NOMO-1 treated with dmso at 0.1 percent for 144 hours (cell line): ENCODE data around the gene CCDC51.

ENCODE experiments used
- DNase-seq: peaks from one replicate; lab custom pipeline; 2025; ENCODE audit not compliant: unreplicated experiment; lab: John Stamatoyannopoulos, UW

The CCDC51 gene

DNA sequence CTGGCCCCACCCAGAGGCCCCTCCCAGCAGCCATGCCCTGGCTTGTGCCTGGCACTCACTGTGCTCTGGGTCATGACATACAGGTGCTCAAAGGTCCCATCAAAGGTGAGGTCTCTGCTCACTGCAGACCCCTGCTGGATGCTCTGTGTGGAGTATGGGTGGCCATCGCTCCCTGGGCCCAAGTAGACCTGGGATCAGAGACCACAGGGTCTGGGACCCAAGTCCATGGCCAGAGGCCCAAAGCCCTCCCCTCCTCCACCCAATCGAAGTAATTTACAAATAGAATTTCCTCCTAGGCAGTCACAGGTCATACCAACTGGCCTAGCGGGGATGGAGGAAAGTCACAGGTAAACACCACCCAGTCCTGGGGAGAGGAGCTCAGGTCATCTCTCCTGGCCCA is 17.6 kb downstream of the CCDC51 start:
- DNase-seq: no peak

DNA sequence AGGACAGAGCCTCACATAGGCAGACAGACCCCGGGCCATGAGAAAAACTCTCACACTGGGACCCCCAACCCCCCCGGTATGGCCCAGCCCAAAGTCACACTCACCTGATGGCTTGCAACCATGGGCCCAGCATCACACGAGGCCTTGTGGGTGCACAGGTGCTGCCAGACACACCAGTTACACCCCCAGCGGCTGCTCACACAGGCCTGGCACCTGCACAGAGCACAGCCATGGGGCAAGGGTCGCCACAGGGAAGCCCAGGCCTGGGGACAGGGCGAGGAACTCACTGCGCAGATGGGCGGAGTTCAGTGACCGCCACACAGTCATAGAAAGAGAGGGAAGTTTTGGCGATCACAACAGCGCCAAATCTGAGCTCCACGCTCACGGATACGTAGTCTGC is 19.4 kb downstream of the CCDC51 start:
- DNase-seq: no peak

DNA sequence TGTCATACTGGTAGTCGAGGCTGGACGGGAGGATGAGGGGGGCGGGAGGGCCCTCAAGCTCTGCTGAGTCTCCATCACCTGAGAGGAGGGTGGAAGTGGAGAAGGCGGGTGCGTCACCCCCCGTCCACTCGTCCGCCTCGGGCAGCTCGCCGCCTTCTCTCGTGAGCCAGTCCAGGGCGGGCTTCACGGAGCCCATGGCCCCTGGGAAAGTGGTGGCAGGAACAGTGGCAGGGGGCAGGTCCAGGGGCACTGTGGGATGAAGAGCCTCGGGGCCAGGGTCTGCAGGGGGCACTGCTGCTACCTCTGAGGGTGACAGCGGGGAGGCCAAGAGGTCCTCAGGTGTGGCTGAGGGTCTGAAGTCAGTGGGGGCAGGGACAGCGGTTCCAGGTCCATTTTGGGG is 20.3 kb downstream of the CCDC51 start:
- no peak for DNase-seq

DNA sequence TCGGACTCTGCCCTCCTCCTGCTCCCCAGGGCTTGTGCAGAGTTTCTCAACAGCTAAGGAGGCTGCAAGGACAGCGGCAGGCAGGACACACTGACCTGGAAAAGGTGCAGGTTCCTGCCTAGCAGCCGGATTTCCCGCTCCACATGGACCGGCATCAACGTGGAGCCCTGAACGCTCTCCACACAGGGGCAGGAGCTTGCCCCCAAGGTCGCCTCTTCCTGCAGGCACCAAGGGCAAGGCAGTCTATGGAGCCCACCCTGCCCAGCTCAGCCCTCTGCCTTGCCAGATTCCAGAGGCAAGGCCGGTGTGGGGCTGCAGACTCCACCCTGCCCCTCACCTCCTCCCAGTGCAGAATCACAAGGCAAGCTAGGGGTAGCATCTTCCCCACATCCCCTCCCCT is 20.8 kb downstream of the CCDC51 start:
- DNase-seq: no peak

DNA sequence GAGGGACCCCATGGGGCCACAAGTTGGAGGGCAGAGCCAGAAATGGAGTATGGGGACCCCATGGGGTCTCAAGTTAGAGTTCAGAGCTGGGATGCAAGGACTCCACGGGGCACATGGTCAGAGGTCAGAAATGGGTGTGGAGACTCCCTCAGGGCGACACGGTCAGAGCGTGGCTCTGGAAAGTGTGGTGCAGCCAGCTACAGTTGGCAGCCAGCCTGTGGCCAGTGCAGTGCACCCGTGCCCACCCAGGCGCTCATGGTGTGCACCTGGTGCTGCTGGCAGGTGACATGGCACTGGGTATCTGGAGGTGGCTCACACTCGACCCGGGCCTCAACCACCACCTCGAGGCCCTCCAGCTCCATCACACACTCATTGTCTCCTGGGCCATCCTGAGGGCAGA is 21.3 kb downstream of the CCDC51 start:
- DNase-seq: no peak

DNA sequence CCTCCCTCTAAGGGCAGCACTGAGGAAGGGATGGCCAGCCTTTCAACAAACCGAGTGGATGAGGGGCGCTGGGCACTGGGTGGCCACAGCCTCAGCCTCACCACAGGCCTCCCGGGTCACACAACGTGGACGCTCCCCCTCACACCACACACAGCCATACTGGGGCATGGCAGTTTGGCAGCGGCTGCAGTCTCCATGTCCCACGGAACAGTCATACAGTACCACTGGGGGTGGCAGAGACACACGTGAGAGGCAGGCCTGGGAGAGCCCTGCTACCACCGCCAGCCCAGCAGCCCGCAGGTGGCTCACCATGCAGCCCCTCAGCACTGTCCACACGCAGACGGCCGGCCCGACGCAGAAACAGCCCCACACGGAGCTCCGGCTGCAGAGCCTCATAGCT is 21.8 kb downstream of the CCDC51 start:
- DNase-seq: no peak

DNA sequence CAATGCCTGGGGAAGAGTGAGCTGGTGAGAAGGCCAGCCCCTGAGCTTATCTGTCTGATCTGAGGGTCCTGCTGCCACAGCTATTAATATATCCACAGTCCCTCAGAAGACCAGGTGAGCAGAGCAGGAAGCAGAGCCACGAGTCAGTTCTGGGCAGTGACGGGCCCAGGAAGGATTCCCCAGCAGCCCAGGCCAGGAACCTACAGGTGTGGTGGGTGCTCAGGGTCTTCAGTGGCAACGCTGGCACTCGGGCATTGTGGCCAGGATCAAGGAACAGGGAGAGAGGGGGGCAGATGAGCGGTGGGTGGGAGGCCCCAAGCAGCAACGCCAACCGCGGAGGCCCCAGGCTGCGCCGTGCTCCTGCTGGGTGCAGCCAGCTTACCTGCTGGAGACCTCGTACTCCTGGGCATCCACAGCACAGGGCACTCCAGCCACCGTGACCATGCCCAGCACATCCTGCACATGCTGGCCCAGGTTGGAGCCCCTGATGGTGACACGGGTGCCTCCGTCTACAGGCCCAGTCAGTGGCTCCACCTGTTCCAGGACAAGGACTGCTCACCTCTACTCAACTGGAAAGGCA is 22.3 kb downstream of the CCDC51 start:
- no peak for DNase-seq

DNA sequence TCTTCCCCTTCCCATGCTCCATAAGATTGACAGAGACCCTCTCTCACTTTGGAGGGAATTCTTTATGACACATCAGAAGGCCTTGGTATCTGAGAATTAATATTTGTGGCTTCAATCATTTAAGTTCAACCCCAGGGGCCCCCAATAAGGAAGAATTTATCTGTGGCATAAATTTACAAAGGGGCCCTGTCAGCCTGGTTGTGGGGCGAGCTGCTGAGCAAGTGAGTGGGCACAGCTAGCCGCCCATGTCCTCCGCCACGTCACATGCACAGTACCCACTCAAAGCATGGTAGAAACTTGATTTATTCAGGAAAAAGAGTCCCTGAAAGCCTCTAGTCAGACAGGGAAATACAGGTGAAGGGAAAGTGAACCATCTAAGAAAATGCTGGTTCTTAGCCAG is 23.4 kb downstream of the CCDC51 start:
- DNase-seq: no peak

DNA sequence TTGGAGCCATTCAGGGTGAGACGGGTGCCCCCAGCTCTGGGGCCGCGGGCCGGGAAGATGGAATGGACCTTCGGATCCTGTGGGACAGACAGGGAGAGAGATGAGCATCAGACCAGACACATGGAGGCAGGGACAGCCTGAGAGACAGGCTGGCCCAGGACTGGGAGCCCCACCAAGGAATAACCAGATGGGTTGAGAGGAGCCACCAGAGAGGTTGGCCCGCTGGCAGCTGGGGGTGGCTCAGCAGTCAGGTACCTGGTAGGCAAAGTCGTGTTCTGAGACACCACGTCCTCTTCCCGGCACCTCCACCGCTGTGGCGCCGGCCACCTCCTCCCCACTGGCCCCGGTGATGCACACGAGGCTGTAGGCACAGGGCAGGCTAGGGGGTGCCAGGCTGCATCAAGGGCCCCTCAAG is 23.8 kb downstream of the CCDC51 start:
- no peak for DNase-seq

DNA sequence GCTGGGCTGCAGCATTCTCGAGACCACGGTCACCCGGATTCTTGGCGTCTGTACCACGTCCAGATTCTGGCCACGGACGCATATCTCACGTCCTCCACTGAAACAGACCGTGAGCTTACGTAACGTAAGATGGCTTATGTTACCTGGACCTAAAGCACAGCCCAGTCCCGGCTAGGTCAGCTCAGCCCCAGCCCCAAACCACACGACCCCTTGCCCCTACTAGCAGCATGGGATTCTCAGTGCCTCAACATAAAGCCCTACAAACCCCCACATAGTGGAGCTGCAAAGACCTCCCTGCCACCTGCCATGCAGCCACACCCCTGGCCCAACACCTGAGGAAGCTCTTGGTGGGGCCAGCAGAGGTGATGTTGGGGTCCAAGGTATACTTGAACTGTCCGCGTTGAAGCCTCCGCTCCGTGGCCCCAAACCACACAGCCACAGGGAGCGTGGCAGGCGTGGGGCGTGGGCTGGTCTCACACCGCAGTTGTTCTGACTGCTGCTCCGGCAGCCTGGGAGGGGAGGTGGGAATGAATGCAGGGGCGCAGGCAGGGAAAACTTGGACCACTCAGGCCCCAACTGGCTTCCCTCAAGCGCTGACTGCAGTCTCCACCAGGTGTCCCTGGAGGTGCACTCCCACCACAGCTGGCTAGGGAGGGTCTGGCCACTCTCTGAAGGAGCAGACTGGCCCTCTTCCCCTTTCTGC is 24.5 kb downstream of the CCDC51 start:
- DNase-seq: no peak

DNA sequence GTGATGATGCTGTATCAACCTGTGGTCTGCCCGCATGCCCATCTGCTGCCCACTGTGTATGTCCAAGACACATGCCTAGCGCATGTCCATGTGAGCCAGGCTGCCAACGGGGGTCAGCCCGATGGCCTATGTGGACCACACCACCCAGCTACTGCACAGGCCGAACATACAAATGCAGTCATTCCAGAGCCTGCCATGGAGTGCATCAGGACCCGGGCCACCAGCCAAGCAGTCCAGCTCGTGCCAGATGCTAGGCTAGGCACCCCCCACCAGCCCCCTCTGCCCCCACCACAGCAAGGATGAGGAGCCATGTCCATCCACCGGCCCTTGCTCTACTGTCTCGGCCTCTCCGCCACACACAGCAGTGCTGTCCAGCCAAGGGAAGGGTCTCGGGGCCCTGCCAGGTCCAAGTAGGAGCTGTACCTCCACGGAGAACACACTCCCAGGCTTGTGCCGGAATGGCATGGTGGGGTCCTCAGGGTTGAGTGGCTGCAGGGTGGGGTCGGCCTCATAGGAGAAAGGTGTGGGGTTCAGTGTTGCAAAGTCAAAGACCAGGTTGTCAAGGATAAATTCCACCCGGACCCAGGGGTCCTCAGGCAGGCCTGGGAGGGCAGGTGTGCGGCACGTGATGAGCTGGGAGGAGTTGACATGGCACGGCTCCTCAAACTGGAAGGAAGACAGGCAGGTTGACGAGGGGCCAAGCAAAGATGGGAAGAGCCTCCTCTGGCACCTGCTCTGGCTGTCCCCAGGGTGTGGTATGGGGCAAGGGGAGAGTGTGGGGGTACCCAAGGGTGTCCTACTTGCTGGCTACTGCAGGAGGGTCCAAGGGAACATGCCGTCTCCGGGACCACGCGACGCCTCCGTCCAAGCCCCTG is 25.3 kb downstream of the CCDC51 start:
- no peak for DNase-seq

DNA sequence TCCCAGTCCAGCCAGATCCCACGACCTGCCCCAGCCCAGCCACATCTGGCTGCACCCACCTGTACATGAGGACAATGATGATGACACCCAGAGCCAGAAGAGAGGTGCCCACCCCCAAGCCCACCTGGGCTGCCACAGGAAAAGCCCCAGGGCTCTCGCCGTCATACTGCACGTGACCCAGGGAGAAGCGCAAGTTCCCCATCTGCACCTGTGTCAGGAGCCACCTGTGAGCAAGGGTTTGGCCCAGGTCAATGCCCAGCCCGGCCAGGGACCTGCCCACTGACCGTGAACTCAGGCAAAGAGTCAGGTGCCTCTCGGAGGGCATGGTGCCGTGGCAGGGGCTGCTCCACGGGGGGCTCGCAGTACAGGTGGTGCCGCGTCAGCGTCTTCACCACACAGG is 26.3 kb downstream of the CCDC51 start:
- DNase-seq: no peak

DNA sequence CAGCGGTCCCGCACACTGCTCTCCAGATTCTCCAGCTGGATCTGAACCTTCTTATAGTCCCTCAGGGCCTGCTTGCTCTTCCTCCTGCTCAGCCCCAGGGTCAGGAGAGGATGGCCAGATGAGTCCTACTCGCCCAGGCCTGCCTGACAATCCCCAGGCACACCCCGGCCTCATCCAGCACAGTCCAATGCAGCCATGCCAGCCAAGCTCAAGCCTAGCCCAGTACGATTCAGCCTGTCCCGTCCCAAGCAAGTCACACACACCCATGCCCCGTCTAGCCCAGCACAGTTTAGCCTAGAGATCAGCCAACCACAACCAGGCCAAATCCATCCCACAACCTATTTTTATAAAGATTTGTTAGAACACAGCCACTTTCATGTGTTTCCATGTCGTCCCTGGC is 26.8 kb downstream of the CCDC51 start:
- no peak for DNase-seq

DNA sequence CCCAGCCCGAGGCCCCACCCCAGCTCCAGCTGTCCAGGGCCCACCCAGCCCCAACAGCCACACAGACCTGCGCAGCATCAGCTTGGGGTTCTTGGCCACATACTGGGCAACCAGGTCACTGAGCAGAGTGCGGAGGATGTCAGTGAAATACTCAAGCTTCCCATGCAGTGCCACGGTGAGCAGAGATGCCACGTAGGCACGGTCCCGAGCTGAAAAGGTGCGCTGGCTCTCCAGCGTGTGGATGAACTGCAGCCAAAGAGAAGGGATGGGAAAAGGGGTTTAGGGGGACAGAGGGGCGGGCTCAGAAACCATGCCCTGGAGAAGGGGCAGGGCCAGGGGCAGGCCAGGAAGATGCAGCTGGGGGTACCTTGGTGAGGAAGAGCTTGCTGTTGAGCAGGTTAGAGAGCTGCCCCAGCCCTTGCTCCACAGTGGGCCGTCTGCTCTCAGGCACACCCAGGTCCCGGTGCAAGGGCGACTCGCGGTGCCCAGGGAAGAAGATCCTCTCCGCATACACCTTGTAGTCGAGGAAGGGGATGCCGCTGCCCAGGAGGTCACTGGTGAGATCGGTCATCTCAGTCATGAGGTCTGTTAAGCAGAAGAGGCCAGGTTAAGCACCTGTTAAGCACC is 27.4 kb downstream of the CCDC51 start:
- DNase-seq: no peak

DNA sequence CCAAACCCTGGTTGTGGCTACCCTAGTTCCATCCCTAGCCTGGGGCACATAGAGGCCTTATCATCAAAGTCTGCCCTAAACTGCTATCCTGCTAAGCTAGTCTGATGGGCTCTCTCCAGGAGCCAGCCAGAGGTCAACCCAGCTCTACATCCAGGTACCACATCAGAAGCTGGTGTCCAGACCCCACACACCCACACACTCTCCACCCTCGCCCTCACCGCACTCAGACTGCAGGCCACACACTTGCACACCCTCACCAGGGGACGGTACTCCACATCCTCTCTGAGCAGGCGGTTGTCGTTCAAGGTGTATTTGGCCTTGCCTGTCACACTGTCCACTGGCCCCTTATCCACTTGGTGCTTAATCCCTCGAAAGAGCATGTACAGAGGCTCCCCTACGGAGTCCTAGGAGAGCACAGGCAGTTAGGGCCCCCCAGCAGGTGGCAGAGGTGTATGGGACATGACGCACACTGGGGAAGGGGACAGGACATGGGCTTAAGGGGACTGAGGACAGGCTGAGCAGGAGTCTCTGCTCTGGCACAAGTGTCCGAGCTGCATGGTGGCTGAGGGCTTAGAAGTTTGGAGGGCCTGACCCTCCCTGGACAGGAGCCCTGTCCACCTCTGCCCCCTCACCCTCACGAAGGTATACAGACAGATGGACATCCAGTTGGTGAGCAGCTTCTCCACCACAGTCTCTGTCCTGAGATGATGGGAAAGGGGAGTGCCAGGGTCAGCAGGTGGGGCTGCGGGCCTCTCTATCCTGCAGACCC is 28.1 kb downstream of the CCDC51 start:
- DNase-seq: no peak

DNA sequence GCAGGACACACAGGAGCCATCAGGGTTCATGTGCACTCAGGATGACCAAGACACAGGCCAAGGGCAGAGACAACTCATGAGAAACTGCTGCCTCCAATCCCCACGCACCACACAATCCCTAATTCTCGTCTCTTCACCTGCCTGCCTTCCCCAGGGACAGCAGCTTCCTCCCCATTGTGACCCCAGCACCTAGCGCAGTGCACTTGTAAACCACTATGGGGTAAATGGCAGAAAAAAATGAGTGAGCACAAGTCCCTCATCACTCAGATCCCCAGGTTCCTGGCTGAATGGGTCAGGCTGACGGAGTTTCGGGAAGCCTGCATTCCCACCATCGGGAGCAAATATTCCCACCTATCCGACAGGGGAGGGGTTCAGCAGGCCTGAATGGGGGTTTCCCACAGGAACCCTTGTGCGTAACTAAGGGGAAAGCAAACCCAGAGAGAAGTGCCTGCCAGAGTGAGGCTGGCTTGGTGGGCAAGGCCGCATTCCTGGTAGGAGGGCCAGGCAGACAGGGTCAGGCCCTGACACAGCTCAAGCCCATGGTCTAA is 28.8 kb downstream of the CCDC51 start:
- no peak for DNase-seq

DNA sequence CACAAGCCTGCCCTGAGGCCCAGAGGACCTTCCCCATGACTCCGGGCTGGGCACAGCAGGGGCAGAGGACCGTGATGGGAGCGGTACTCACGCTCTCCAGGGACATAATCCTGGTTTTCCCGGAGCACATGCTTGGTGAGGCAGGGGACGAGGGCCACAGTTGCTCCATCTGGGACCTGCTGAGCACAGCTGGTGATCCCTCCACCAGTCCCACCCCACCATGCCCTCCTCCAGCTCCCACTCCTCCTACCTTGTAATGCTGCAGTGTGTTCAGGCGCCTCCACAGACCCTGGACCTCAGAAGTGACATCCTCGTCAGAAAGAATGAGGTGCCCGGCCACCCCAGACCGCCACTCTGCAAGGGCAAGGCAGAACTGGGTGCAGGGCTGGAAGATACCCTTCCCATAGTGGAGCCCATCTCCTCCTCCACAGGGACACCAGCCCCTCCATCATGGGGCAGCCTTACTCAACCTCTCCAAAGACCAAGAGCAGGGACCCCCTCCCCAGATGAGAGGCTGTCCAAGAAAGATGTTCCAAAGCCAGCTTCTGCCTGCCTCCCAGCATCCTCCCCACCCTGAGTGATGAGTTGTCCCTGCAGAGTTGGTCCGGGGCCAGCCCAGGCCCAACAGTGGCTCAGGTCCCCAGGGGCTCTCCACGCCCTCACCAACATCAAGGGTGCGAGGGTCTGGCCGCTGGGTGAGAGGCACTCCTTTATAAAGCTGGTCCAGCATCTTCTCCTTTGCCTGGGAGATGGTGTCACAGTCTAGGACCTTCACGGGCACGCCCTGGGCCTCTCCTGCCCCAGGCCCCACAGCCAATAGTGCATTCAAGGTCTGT is 29.5 kb downstream of the CCDC51 start:
- DNase-seq: no peak

DNA sequence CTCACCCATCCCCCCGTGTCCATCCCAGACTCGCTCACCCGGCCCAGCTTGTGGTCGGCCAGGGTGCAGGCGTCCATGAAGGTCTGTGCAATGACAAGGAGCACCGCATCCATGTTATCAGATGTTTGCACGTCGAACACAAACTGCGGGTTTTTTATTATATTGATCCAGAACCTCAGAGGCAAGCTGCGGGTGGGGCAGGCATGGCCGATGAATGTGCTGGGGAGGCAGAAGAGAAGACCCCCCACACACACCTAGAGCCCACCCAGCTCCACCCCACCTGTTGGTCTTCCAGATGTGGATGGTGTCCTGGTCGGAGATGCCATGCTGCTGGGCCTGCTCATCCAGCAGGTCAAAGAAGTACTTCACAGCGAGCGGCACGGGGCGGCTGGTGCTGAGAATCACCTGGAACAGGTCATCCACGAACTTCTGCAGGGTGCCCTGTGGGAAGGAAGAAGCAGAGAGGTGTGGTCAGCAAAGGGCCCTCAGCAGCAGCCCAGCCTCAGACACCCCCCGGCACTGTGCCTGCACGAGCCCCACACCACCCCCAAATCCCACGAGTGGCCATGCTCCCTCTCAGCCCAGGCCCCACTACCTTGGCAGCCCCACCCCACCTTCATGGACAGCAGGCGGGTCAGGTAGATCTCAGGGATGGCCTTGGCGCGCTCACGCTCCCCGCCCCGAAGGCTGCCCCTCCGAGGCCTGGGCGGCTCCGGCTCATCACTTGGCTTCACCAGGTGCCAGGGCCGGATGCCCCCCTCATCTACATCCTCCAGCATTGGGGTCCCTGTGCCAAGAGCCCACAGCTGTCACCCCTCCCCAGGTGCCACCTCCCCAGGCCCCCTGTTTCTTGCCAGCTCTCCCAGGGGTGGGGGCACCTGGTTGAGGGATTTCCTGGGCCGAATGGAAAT is 30.4 kb downstream of the CCDC51 start:
- DNase-seq: no peak

DNA sequence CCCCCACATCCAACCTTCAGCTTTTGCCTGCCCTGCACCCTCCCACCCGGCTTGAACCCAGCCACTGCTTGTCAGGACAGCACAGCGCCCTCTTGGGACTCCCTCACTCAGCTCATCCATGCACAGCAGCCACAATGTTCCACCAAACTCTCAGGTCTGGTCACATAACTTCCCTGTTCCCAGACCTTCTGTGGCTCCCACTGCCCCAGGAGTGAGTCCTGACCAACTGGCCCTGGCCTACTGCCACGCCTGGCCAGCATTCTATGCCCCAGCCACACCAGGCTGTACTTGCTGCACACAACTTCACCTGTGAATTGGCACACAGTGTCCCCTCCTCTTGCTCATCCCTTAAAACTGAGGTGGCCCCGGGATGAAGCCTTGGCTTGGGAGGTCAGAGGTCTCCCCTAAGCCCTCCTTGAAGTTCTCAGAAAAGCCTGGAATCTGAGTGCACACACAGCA is 31.1 kb downstream of the CCDC51 start:
- no peak for DNase-seq
